HCT116 (cell line): Measurements from ENCODE around the gene EP300. TPM values are rescaled to one million over a fixed set of nuclear protein-coding genes. Genes with fewer than 3 reads are reported as not detected.
"Not testable (repeated sequence)": the region's sequence is repeated elsewhere in the genome, so short reads cannot be mapped to it uniquely, and the experiment has no call there.

Source experiments
- ATAC-seq: fragments of 200-7000 bp; cut with Tn5 transposase; 2 replicates; pipeline ENCODE4 v1.9.1; 2020; ENCODE audit warnings: mild to moderate bottlenecking, moderate library complexity
- BruUV-seq: library from RNA; stranded (reverse); fragments of 400-500 nt; replicated peaks from 2 replicates; lab custom pipeline; 2021; lab: Mats Ljungman, UMichigan
- CTCF ChIA-PET: fragments of 300-600 bp; sonication (Branson Sonifier 250); formaldehyde crosslinking; loops from one replicate; lab custom pipeline; 2021; ENCODE audit warnings: antibody characterized with exemption; lab: Charles Lee
- POLR2A ChIA-PET: fragments of 300-600, 350-600 bp; sonication (Branson Sonifier 250); formaldehyde crosslinking; loops from one replicate; lab custom pipeline; 2021; ENCODE audit warnings: antibody characterized with exemption; lab: Charles Lee
- RAD21 ChIA-PET, 2 experiments: fragments of 300-600 bp; sonication (Branson Sonifier 250); formaldehyde crosslinking; loops; one replicate each; lab custom pipeline; 2023; ENCODE audit warnings: low total read pairs in 2 of 2; ENCODE audit not compliant: uncharacterized antibody in 2 of 2, unreplicated experiment in 2 of 2, low non-redundant PET in 1 of 2; lab: Charles Lee
- DNase-seq: peaks from one replicate; pipeline ENCODE4 v3.0.0-alpha.2; 2010; ENCODE audit warnings: low read depth, low spot score
- H2AFZ ChIP-seq: fragments of 200-600 bp; shearing (Covaris generic), sonication (generic); 2 replicates; pipeline ENCODE4 v1.6.1; 2017; ENCODE audit warnings: low read depth, mixed run types, mixed read lengths, antibody characterized with exemption, low read length; ENCODE audit not compliant: poor library complexity, severe bottlenecking
- H3K27ac ChIP-seq: 2 replicates; pipeline ENCODE4 v1.5.1; 2012; ENCODE audit warnings: low read depth, low read length
- H3K27me3 ChIP-seq: fragments of 200-600 bp; sonication (generic); 2 replicates; pipeline ENCODE4 v1.6.1; 2016; ENCODE audit warnings: mixed run types, low read length, mixed read lengths; ENCODE audit not compliant: insufficient read depth
- H3K36me3 ChIP-seq, 2 experiments: fragments of 200-500 bp in 1 of 2; fragments of 200-600 bp in 1 of 2; sonication (Bioruptor generic) in 1 of 2; sonication (generic) in 1 of 2; 2 replicates each; pipeline versions ENCODE4 v1.5.1 to v1.6.1; 2014 to 2016; ENCODE audit warnings: low read length in 2 of 2, inconsistent platforms in 1 of 2, mixed read lengths in 1 of 2, mixed run types in 1 of 2; ENCODE audit not compliant: insufficient read depth in 2 of 2, control insufficient read depth in 1 of 2
- H3K4me1 ChIP-seq, 2 experiments: fragments of 200-600 bp in 1 of 2; sonication (generic) in 1 of 2; 2 replicates each; pipeline versions ENCODE4 v1.5.1 to v1.6.1; 2012 to 2017; ENCODE audit warnings: low read length in 2 of 2, inconsistent platforms in 1 of 2, mild to moderate bottlenecking in 1 of 2, mixed read lengths in 1 of 2, mixed run types in 1 of 2, moderate library complexity in 1 of 2; ENCODE audit not compliant: insufficient read depth in 2 of 2, control insufficient read depth in 1 of 2
- H3K4me2 ChIP-seq: fragments of 200-600 bp; sonication (generic); 2 replicates; pipeline ENCODE4 v1.6.1; 2017; ENCODE audit warnings: mixed run types, low read length, mixed read lengths
- H3K4me3 ChIP-seq, 2 experiments: fragments of 200-600 bp in 1 of 2; sonication (generic) in 1 of 2; replicated peaks in 1 of 2; 2 replicates each; pipeline ENCODE4 v1.5.1; 2011 to 2016; ENCODE audit warnings: low read length in 2 of 2, control low read depth in 1 of 2, low read depth in 1 of 2, mild to moderate bottlenecking in 1 of 2, mixed read lengths in 1 of 2, mixed run types in 1 of 2
- H3K79me2 ChIP-seq: fragments of 200-600 bp; sonication (generic); 2 replicates; pipeline ENCODE4 v1.6.1; 2017; ENCODE audit warnings: mild to moderate bottlenecking, mixed run types, low read length, moderate library complexity, mixed read lengths; ENCODE audit not compliant: insufficient read depth
- H3K9ac ChIP-seq: fragments of 200-600 bp; sonication (generic); 2 replicates; pipeline ENCODE4 v1.6.1; 2016; ENCODE audit warnings: low read length, mixed read lengths
- H3K9me2 ChIP-seq: fragments of 200-600 bp; sonication (generic), shearing (Covaris generic); 2 replicates; pipeline ENCODE4 v1.6.1; 2017; ENCODE audit warnings: mixed run types, mild to moderate bottlenecking, moderate library complexity; ENCODE audit not compliant: insufficient read depth
- H3K9me3 ChIP-seq, 2 experiments: fragments of 200-500 bp in 1 of 2; fragments of 200-600 bp in 1 of 2; sonication (Bioruptor generic) in 1 of 2; sonication (generic) in 1 of 2; 2 replicates each; pipeline ENCODE4 v1.6.1; 2014 to 2017; ENCODE audit warnings: low read length in 2 of 2, mixed read lengths in 2 of 2, inconsistent platforms in 1 of 2, low read depth in 1 of 2, mild to moderate bottlenecking in 1 of 2, mixed run types in 1 of 2, moderate library complexity in 1 of 2; ENCODE audit not compliant: control insufficient read depth in 1 of 2, insufficient read depth in 1 of 2
- H4K20me1 ChIP-seq: fragments of 200-600 bp; sonication (generic), shearing (Covaris generic); 2 replicates; pipeline ENCODE4 v1.6.1; 2017; ENCODE audit warnings: mixed run types, mild to moderate bottlenecking, moderate library complexity; ENCODE audit not compliant: insufficient read depth
- CBX3 ChIP-seq: IDR thresholded peaks from 2 replicates; pipeline ENCODE4 v1.6.1; 2012; ENCODE audit warnings: low read depth
- EZH2 ChIP-seq: fragments of 200-600 bp; sonication (generic); IDR thresholded peaks from 2 replicates; pipeline ENCODE4 v1.6.1; 2017; ENCODE audit warnings: antibody characterized with exemption, mixed run types
- EZH2phosphoT487 ChIP-seq: fragments of 200-600 bp; IDR thresholded peaks from 2 replicates; pipeline ENCODE4 v1.6.1; 2018; ENCODE audit warnings: antibody characterized with exemption, borderline replicate concordance
- FOSL1 ChIP-seq: IDR thresholded peaks from 2 replicates; pipeline ENCODE4 v1.6.1; 2012; ENCODE audit warnings: low read depth
- JUND ChIP-seq: IDR thresholded peaks from 2 replicates; pipeline ENCODE4 v1.6.1; 2012
- POLR2AphosphoS5 ChIP-seq: IDR thresholded peaks from 2 replicates; pipeline ENCODE4 v1.6.1; 2011; ENCODE audit warnings: mild to moderate bottlenecking, low read depth, low read length, moderate library complexity
- RAD21 ChIP-seq: IDR thresholded peaks from 2 replicates; pipeline ENCODE4 v1.6.1; 2012; ENCODE audit warnings: low read depth, mild to moderate bottlenecking
- SIN3A ChIP-seq: IDR thresholded peaks from 2 replicates; pipeline ENCODE4 v1.6.1; 2012; ENCODE audit warnings: low read depth
- ZFX ChIP-seq: fragments of 450-650 bp; IDR thresholded peaks from 2 replicates; pipeline ENCODE4 v1.6.1; 2017
- intact Hi-C: fragments of 100-400 bp; cut with micrococcal nuclease; formaldehyde crosslinking; loops from 2 replicates; pipeline ENCODE4 v1.10.0; 2022
- total RNA-seq: library from RNA; stranded (reverse); gene quantifications from one replicate; pipeline ENCODE4 v1.2.1, GENCODE V29; 2021; ENCODE audit not compliant: unreplicated experiment
- TF ChIP-seq, protein P1 (sequence below): IDR thresholded peaks from 2 replicates; pipeline ENCODE4 v1.6.1; 2012
- TF ChIP-seq, protein P2 (sequence below): IDR thresholded peaks from 2 replicates; pipeline ENCODE4 v1.6.1; 2012; ENCODE audit warnings: low read depth
- TF ChIP-seq, protein P3 (sequence below): IDR thresholded peaks from 2 replicates; pipeline ENCODE4 v1.6.1; 2011; ENCODE audit warnings: mild to moderate bottlenecking, low read length, moderate library complexity; ENCODE audit not compliant: insufficient replicate concordance; ENCODE audit errors: extremely low read depth
- TF ChIP-seq, protein P4 (sequence below): IDR thresholded peaks from 2 replicates; pipeline ENCODE4 v1.6.1; 2012

Gene EP300
- total RNA-seq, 1 experiment from 2014 or later = 38.8 TPM

DNA sequence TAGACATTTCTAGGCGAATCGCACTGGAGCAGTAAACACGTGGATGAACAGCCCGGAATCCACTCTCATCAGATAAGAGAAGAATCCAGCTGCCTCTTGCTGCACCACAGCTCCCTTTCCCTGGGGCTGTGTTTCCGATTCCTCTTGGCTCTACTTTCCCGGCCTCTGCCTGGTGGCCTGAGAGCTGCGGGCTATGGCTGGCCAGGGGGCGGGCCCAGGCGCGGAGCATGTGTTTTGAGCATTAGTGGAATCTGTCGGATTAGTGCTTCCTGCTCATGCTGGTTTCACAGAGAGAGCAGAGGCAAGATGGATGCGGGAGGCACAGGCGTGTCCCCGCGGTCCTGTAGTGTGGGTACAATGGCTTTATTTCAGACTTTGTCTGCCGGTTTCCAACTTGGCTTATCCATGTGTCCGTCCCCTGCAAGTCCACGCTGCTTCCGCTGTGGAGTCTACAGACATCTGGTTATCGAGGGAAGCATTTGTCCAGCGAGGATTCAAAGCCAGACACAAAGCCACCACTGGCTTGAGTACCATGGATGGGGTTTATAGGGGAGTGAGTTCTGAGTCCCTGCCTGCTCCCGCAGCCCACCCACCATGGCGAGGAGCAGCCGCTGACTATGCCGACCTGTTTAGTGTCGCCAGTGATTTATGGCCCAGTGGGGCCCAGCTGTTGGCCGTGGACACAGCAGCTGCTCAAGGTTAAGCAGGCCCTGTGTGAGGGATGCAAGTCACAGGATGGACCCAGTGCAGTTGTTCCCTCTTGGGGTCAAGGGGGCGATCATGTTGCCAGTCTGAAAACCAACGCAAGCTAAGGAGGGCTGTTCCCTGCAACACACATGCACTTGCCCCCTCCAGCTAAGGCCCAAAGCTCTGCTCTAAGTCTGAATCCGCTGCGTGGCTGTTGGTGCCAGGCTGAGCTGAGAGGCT is 43.3 kb upstream of the EP300 start:
- ChIA-PET CTCF (no interaction called here), POLR2A (no interaction called here), RAD21 (no interaction called here)
- no peak for DNase-seq
- H3K9ac ChIP-seq = no peak overlapping the region
- no peaks in the 10 kb centered on the region for H3K36me3 ChIP-seq
- H3K79me2 ChIP-seq = no peaks in the 10 kb centered on the region
- H4K20me1 ChIP-seq = no peaks in the 10 kb centered on the region
- no peak overlapping the region for H3K4me3 ChIP-seq
- peaks cover 5 to 9% of the 10 kb centered on the region in 2 experiments for H3K4me1 ChIP-seq
- H3K4me2 ChIP-seq = no peak overlapping the region
- no peak overlapping the region for H3K27ac ChIP-seq
- ATAC-seq = peak; percentile 38; the same call in 1 of the 2 replicates
- intact Hi-C loops = no loop called here
- no peaks in the 10 kb centered on the region for H3K9me3 ChIP-seq
- no TSS peak for BruUV-seq
- no peaks in the 10 kb centered on the region for H3K9me2 ChIP-seq
- H3K27me3 ChIP-seq = no peaks in the 10 kb centered on the region
- TF ChIP-seq EZH2phosphoT487 (no peak), RAD21 (no peak), JUND (no peak), FOSL1 (no peak), CBX3 (no peak), ZFX (no peak), POLR2AphosphoS5 (no peak), SIN3A (no peak), EZH2 (no peak)
- TF ChIP-seq, protein P1, sequence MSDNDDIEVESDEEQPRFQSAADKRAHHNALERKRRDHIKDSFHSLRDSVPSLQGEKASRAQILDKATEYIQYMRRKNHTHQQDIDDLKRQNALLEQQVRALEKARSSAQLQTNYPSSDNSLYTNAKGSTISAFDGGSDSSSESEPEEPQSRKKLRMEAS = no peak
- TF ChIP-seq, protein P2, sequence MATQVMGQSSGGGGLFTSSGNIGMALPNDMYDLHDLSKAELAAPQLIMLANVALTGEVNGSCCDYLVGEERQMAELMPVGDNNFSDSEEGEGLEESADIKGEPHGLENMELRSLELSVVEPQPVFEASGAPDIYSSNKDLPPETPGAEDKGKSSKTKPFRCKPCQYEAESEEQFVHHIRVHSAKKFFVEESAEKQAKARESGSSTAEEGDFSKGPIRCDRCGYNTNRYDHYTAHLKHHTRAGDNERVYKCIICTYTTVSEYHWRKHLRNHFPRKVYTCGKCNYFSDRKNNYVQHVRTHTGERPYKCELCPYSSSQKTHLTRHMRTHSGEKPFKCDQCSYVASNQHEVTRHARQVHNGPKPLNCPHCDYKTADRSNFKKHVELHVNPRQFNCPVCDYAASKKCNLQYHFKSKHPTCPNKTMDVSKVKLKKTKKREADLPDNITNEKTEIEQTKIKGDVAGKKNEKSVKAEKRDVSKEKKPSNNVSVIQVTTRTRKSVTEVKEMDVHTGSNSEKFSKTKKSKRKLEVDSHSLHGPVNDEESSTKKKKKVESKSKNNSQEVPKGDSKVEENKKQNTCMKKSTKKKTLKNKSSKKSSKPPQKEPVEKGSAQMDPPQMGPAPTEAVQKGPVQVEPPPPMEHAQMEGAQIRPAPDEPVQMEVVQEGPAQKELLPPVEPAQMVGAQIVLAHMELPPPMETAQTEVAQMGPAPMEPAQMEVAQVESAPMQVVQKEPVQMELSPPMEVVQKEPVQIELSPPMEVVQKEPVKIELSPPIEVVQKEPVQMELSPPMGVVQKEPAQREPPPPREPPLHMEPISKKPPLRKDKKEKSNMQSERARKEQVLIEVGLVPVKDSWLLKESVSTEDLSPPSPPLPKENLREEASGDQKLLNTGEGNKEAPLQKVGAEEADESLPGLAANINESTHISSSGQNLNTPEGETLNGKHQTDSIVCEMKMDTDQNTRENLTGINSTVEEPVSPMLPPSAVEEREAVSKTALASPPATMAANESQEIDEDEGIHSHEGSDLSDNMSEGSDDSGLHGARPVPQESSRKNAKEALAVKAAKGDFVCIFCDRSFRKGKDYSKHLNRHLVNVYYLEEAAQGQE = no peak
- TF ChIP-seq, protein P3, sequence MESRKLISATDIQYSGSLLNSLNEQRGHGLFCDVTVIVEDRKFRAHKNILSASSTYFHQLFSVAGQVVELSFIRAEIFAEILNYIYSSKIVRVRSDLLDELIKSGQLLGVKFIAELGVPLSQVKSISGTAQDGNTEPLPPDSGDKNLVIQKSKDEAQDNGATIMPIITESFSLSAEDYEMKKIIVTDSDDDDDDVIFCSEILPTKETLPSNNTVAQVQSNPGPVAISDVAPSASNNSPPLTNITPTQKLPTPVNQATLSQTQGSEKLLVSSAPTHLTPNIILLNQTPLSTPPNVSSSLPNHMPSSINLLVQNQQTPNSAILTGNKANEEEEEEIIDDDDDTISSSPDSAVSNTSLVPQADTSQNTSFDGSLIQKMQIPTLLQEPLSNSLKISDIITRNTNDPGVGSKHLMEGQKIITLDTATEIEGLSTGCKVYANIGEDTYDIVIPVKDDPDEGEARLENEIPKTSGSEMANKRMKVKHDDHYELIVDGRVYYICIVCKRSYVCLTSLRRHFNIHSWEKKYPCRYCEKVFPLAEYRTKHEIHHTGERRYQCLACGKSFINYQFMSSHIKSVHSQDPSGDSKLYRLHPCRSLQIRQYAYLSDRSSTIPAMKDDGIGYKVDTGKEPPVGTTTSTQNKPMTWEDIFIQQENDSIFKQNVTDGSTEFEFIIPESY = no peak
- TF ChIP-seq, protein P4, sequence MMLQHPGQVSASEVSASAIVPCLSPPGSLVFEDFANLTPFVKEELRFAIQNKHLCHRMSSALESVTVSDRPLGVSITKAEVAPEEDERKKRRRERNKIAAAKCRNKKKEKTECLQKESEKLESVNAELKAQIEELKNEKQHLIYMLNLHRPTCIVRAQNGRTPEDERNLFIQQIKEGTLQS = no peak
- H2AFZ ChIP-seq = no peak overlapping the region

DNA sequence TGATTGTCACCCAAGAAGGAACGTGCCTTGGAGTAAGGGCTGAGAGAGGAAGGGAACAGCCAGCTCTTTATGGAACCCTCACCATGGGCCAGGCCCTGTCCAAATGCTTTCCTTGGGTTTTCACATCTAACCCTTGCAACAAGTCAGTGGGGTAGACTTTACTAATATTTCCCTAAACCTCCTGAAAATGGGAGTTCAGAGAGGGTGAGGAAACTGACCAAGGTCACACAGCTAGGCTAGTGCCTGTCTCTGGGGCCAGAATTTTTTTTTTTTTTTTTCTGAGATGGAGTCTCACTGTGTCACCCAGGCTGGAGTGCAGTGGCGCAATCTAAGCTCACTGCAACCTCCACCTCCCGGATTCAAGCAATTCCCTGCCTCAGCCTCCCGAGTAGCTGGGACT is 42.6 kb upstream of the EP300 start:
- CTCF ChIA-PET = not testable (repeated sequence)

More for the DNA sequence above, 42.6 kb upstream of the EP300 start:
- H3K27me3 ChIP-seq, RAD21 ChIA-PET, BruUV-seq, H3K9me2 ChIP-seq, DNase-seq, ATAC-seq, H3K4me3 ChIP-seq, H3K9me3 ChIP-seq, H3K79me2 ChIP-seq, H2AFZ ChIP-seq, H4K20me1 ChIP-seq, H3K9ac ChIP-seq, H3K4me1 ChIP-seq, H3K27ac ChIP-seq, H3K4me2 ChIP-seq, intact Hi-C loops, H3K36me3 ChIP-seq, POLR2A ChIA-PET: not testable (repeated sequence)
